Measurements from ENCODE around the gene POPDC2.

GRCh38 chr3:119676771-119677640 is 16.6 kb upstream of the POPDC2 start, which contains the start of gene COX17:
- TF ChIP-seq GATA3 (IDR thresholded peaks at IDR 0.05; ENCODE audit: low read depth, low read length): no peak
- no peak for TF ChIP-seq GATA2 (IDR thresholded peaks at IDR 0.05; ENCODE audit: low read depth, low read length)
